ENCODE results near the gene MAF.

The MAF gene

GRCh38 chr16:79609861-79610260 lies 9.3 kb upstream of the MAF start:
- Histone ChIP-seq H2BK12ac (ENCODE audit: low read length in 2 of 2) (no peak overlapping the region), H3K4ac (ENCODE audit: low read depth in 1 of 2, low read length in 2 of 2) (no peak overlapping the region), H3K9ac (ENCODE audit: low read length) (no peak overlapping the region), H2AFZ (ENCODE audit: low read depth, low read length) (no peak overlapping the region), H2BK15ac (ENCODE audit: low read depth, poor library complexity, severe bottlenecking) (no peak overlapping the region), H3K23ac (ENCODE audit: low read length in 2 of 2) (no peak overlapping the region), H3K14ac (ENCODE audit: low read length in 2 of 2) (no peak overlapping the region), H3K4me2 (ENCODE audit: low read length, poor library complexity, severe bottlenecking) (no peak overlapping the region), H3K79me1 (replicated peaks; ENCODE audit: low read length, poor library complexity, severe bottlenecking) (no peaks in the 10 kb centered on the region), H2BK5ac (ENCODE audit: low read depth, low read length, poor library complexity, severe bottlenecking) (no peak overlapping the region), H3K27ac (ENCODE audit: low read length, poor library complexity, severe bottlenecking) (no peak overlapping the region), H4K8ac (ENCODE audit: low read length) (no peak overlapping the region), H3K27me3 (ENCODE audit: control insufficient read depth in 1 of 2, insufficient read depth in 1 of 2, low read length in 2 of 2) (peaks cover 0 to 5% of the 10 kb centered on the region in 2 experiments), H3K4me1 (ENCODE audit: control insufficient read depth, insufficient read depth, low read depth, low read length) (peaks cover 10% of the 10 kb centered on the region), H4K91ac (ENCODE audit: low read length) (no peak overlapping the region), H2AK5ac (ENCODE audit: low read length, severe bottlenecking) (peak overlapping the region; percentile 6), H3K36me3 (ENCODE audit: control insufficient read depth in 1 of 2, insufficient read depth in 2 of 2, low read depth in 1 of 2, low read length in 2 of 2) (no peaks in the 10 kb centered on the region), H3K9me3 (ENCODE audit: control insufficient read depth, low read length) (no peaks in the 10 kb centered on the region), H3K4me3 (ENCODE audit: insufficient read depth in 1 of 2, low read depth in 1 of 2, low read length in 2 of 2) (no peak overlapping the region), H3K18ac (ENCODE audit: low read depth in 1 of 2, low read length in 2 of 2) (no peak overlapping the region), H2BK120ac (ENCODE audit: low read depth, low read length) (no peak overlapping the region)
- 83% methylated on average over 7 of the region's 7 CpGs for WGBS
- no peak for DNase-seq

GRCh38 chr16:79608976-79609375 lies 8.4 kb upstream of the MAF start:
- no peak overlapping the region for H3K14ac ChIP-seq (ENCODE audit: low read length in 2 of 2)
- no peak overlapping the region for H3K4me3 ChIP-seq (ENCODE audit: insufficient read depth in 1 of 2, low read depth in 1 of 2, low read length in 2 of 2)
- H4K8ac ChIP-seq (ENCODE audit: low read length), result no peak overlapping the region
- H3K36me3 ChIP-seq (ENCODE audit: control insufficient read depth in 1 of 2, insufficient read depth in 2 of 2, low read depth in 1 of 2, low read length in 2 of 2), result no peaks in the 10 kb centered on the region
- no peak overlapping the region for H4K91ac ChIP-seq (ENCODE audit: low read length)
- no peak overlapping the region for H3K4me2 ChIP-seq (ENCODE audit: low read length, poor library complexity, severe bottlenecking)
- no peak overlapping the region for H2AK5ac ChIP-seq (ENCODE audit: low read length, severe bottlenecking)
- peaks cover 10% of the 10 kb centered on the region for H3K4me1 ChIP-seq (ENCODE audit: control insufficient read depth, insufficient read depth, low read depth, low read length)
- 31% methylated on average over 4 of the region's 5 CpGs for WGBS
- no peak overlapping the region for H2BK15ac ChIP-seq (ENCODE audit: low read depth, poor library complexity, severe bottlenecking)
- H3K27me3 ChIP-seq (ENCODE audit: control insufficient read depth in 1 of 2, insufficient read depth in 1 of 2, low read length in 2 of 2), result peaks cover 0 to 5% of the 10 kb centered on the region in 2 experiments
- H3K9ac ChIP-seq (ENCODE audit: low read length), result no peak overlapping the region
- no peak for DNase-seq
- H3K23ac ChIP-seq (ENCODE audit: low read length in 2 of 2), result no peak overlapping the region
- no peak overlapping the region for H2AFZ ChIP-seq (ENCODE audit: low read depth, low read length)
- H3K4ac ChIP-seq (ENCODE audit: low read depth in 1 of 2, low read length in 2 of 2), result no peak overlapping the region
- no peak overlapping the region for H3K18ac ChIP-seq (ENCODE audit: low read depth in 1 of 2, low read length in 2 of 2)
- H3K9me3 ChIP-seq (ENCODE audit: control insufficient read depth, low read length), result no peaks in the 10 kb centered on the region
- no peak overlapping the region for H2BK120ac ChIP-seq (ENCODE audit: low read depth, low read length)
- H2BK12ac ChIP-seq (ENCODE audit: low read length in 2 of 2), result no peak overlapping the region
- no peak overlapping the region for H3K27ac ChIP-seq (ENCODE audit: low read length, poor library complexity, severe bottlenecking)
- no peak overlapping the region for H2BK5ac ChIP-seq (ENCODE audit: low read depth, low read length, poor library complexity, severe bottlenecking)
- no peaks in the 10 kb centered on the region for H3K79me1 ChIP-seq (replicated peaks; ENCODE audit: low read length, poor library complexity, severe bottlenecking)

- Histone ChIP-seq H3K9me3 (ENCODE audit: control insufficient read depth, low read length) (no peaks in the 10 kb centered on the region), H2BK120ac (ENCODE audit: low read depth, low read length) (no peak overlapping the region), H3K14ac (ENCODE audit: low read length in 2 of 2) (no peak overlapping the region), H4K91ac (ENCODE audit: low read length) (no peak overlapping the region), H3K4ac (ENCODE audit: low read depth in 1 of 2, low read length in 2 of 2) (no peak overlapping the region), H3K4me2 (ENCODE audit: low read length, poor library complexity, severe bottlenecking) (no peak overlapping the region), H3K27ac (ENCODE audit: low read length, poor library complexity, severe bottlenecking) (no peak overlapping the region), H2BK12ac (ENCODE audit: low read length in 2 of 2) (no peak overlapping the region), H2AK5ac (ENCODE audit: low read length, severe bottlenecking) (peak overlapping the region; percentile 85), H4K8ac (ENCODE audit: low read length) (no peak overlapping the region), H3K27me3 (ENCODE audit: control insufficient read depth in 1 of 2, insufficient read depth in 1 of 2, low read length in 2 of 2) (peaks cover 0 to 5% of the 10 kb centered on the region in 2 experiments), H3K4me1 (ENCODE audit: control insufficient read depth, insufficient read depth, low read depth, low read length) (peaks cover 8% of the 10 kb centered on the region), H2BK5ac (ENCODE audit: low read depth, low read length, poor library complexity, severe bottlenecking) (no peak overlapping the region), H2BK15ac (ENCODE audit: low read depth, poor library complexity, severe bottlenecking) (no peak overlapping the region), H3K9ac (ENCODE audit: low read length) (no peak overlapping the region), H3K18ac (ENCODE audit: low read depth in 1 of 2, low read length in 2 of 2) (no peak overlapping the region), H3K36me3 (ENCODE audit: control insufficient read depth in 1 of 2, insufficient read depth in 2 of 2, low read depth in 1 of 2, low read length in 2 of 2) (no peaks in the 10 kb centered on the region), H3K4me3 (ENCODE audit: insufficient read depth in 1 of 2, low read depth in 1 of 2, low read length in 2 of 2) (no peak overlapping the region), H2AFZ (ENCODE audit: low read depth, low read length) (no peak overlapping the region), H3K23ac (ENCODE audit: low read length in 2 of 2) (no peak overlapping the region), H3K79me1 (replicated peaks; ENCODE audit: low read length, poor library complexity, severe bottlenecking) (no peaks in the 10 kb centered on the region)
- DNase-seq, result peak; percentile 70
- 62% methylated on average over 3 of the region's 3 CpGs for WGBS
These were observed 7.0 kb upstream of the MAF start for GRCh38 chr16:79607587-79607986.

- Histone ChIP-seq H2BK120ac (ENCODE audit: low read depth, low read length) (no peak overlapping the region), H3K4me2 (ENCODE audit: low read length, poor library complexity, severe bottlenecking) (peak overlapping the region; percentile 47), H3K27ac (ENCODE audit: low read length, poor library complexity, severe bottlenecking) (no peak overlapping the region), H3K9ac (ENCODE audit: low read length) (peak overlapping the region; percentile 55), H3K4me3 (ENCODE audit: insufficient read depth in 1 of 2, low read depth in 1 of 2, low read length in 2 of 2) (peak overlapping the region in 1 of 2 experiments; percentile 12), H3K9me3 (ENCODE audit: control insufficient read depth, low read length) (no peaks in the 10 kb centered on the region), H3K79me1 (replicated peaks; ENCODE audit: low read length, poor library complexity, severe bottlenecking) (no peaks in the 10 kb centered on the region), H3K4ac (ENCODE audit: low read depth in 1 of 2, low read length in 2 of 2) (no peak overlapping the region), H3K23ac (ENCODE audit: low read length in 2 of 2) (no peak overlapping the region), H3K14ac (ENCODE audit: low read length in 2 of 2) (no peak overlapping the region), H4K91ac (ENCODE audit: low read length) (no peak overlapping the region), H2BK12ac (ENCODE audit: low read length in 2 of 2) (no peak overlapping the region), H2AFZ (ENCODE audit: low read depth, low read length) (no peak overlapping the region), H4K8ac (ENCODE audit: low read length) (no peak overlapping the region), H3K27me3 (ENCODE audit: control insufficient read depth in 1 of 2, insufficient read depth in 1 of 2, low read length in 2 of 2) (peaks cover 0 to 5% of the 10 kb centered on the region in 2 experiments), H3K18ac (ENCODE audit: low read depth in 1 of 2, low read length in 2 of 2) (no peak overlapping the region), H2BK15ac (ENCODE audit: low read depth, poor library complexity, severe bottlenecking) (no peak overlapping the region), H3K36me3 (ENCODE audit: control insufficient read depth in 1 of 2, insufficient read depth in 2 of 2, low read depth in 1 of 2, low read length in 2 of 2) (no peaks in the 10 kb centered on the region), H2AK5ac (ENCODE audit: low read length, severe bottlenecking) (no peak overlapping the region), H2BK5ac (ENCODE audit: low read depth, low read length, poor library complexity, severe bottlenecking) (no peak overlapping the region), H3K4me1 (ENCODE audit: control insufficient read depth, insufficient read depth, low read depth, low read length) (peaks cover 8% of the 10 kb centered on the region)
- DNase-seq, result peak; percentile 38
- 47% methylated on average over 7 of the region's 7 CpGs for whole genome bisulfite sequencing
These were observed 5.5 kb upstream of the MAF start for GRCh38 chr16:79605999-79606398.

Data from mesenchymal stem cell (in vitro differentiated cells and primary cell).